Neural progenitor cell (in vitro differentiated cells): ENCODE measurements around the gene IMPDH1. TPM values are rescaled to one million over a fixed set of nuclear protein-coding genes. Genes with fewer than 3 reads are reported as not detected.
A peak's percentile ranks its signal among the peaks of the same experiment; 100 is the strongest.

Experiments
- DNase-seq: peaks from one replicate; pipeline ENCODE4 v3.0.0-alpha.2; 2016; ENCODE audit warnings: low spot score
- H2AFZ ChIP-seq: fragments of 200-600 bp; sonication (generic); replicated peaks from 2 replicates; pipeline ENCODE4 v1.6.1; 2016; ENCODE audit warnings: antibody characterized with exemption
- H3F3A ChIP-seq: fragments of 200-600 bp; sonication (generic); 2 replicates; pipeline ENCODE4 v1.6.1; 2016; ENCODE audit warnings: antibody characterized with exemption, low read depth
- H3K27ac ChIP-seq: fragments of 200-600 bp; sonication (generic); 2 replicates; pipeline ENCODE4 v1.5.1; 2016; ENCODE audit warnings: mild to moderate bottlenecking
- H3K27me3 ChIP-seq: fragments of 200-600 bp; sonication (generic); 2 replicates; pipeline ENCODE4 v1.6.1; 2016; ENCODE audit warnings: mild to moderate bottlenecking, moderate library complexity
- H3K36me3 ChIP-seq: fragments of 200-600 bp; sonication (generic); 2 replicates; pipeline ENCODE4 v1.5.1; 2016
- H3K4me1 ChIP-seq: fragments of 200-600 bp; sonication (generic); 2 replicates; pipeline ENCODE4 v1.6.1; 2016; ENCODE audit warnings: mixed run types
- H3K4me2 ChIP-seq: fragments of 200-600 bp; sonication (generic); 2 replicates; pipeline ENCODE4 v1.6.1; 2016
- H3K4me3 ChIP-seq: fragments of 200-600 bp; sonication (generic); 2 replicates; pipeline ENCODE4 v1.5.1; 2016
- H3K79me2 ChIP-seq: fragments of 200-600 bp; sonication (generic); 2 replicates; pipeline ENCODE4 v1.6.1; 2016; ENCODE audit warnings: low read depth
- H3K9ac ChIP-seq: fragments of 200-600 bp; sonication (generic); 2 replicates; pipeline ENCODE4 v1.6.1; 2016
- H3K9me3 ChIP-seq: fragments of 200-600 bp; sonication (generic); 2 replicates; pipeline ENCODE4 v1.5.1; 2016; ENCODE audit warnings: low read depth
- H4K20me1 ChIP-seq: fragments of 200-600 bp; sonication (generic); 2 replicates; pipeline ENCODE4 v1.6.1; 2016; ENCODE audit warnings: low read depth
- H3K27ac Mint-ChIP-seq: 3 replicates; pipeline ENCODE4 v1.8.0; 2021; ENCODE audit warnings: mixed read lengths
- H3K27me3 Mint-ChIP-seq: 2 replicates; pipeline ENCODE4 v1.8.0; 2022; ENCODE audit warnings: low read depth, mild to moderate bottlenecking, inconsistent platforms, moderate library complexity, mixed read lengths; ENCODE audit not compliant: insufficient read depth
- H3K36me3 Mint-ChIP-seq: 3 replicates; pipeline ENCODE4 v1.8.0; 2021; ENCODE audit warnings: mixed read lengths
- H3K4me1 Mint-ChIP-seq: 3 replicates; pipeline ENCODE4 v1.8.0; 2021; ENCODE audit warnings: mixed read lengths
- H3K4me3 Mint-ChIP-seq: 3 replicates; pipeline ENCODE4 v1.8.0; 2021; ENCODE audit warnings: mild to moderate bottlenecking, moderate library complexity, mixed read lengths
- H3K9me3 Mint-ChIP-seq: 3 replicates; pipeline ENCODE4 v1.8.0; 2020; ENCODE audit warnings: mixed read lengths
- EZH2 ChIP-seq: fragments of 200-600 bp; sonication (generic); IDR thresholded peaks from 2 replicates; pipeline ENCODE4 v1.6.1; 2017; ENCODE audit warnings: antibody characterized with exemption, mild to moderate bottlenecking, moderate library complexity
- EZH2phosphoT487 ChIP-seq: fragments of 200-600 bp; sonication (generic); IDR thresholded peaks from 2 replicates; pipeline ENCODE4 v1.6.1; 2017; ENCODE audit warnings: antibody characterized with exemption
- total RNA-seq: library from RNA; depleted of rRNA; stranded (reverse); fragments of >200 nt; gene quantifications from 2 replicates; pipeline ENCODE4 v1.2.3, GENCODE V29; 2015; ENCODE audit warnings: low replicate concordance
- TF ChIP-seq, protein P1 (sequence below): fragments of 200-600 bp; sonication (generic); IDR thresholded peaks from 2 replicates; pipeline ENCODE4 v1.5.1; 2017; ENCODE audit warnings: antibody characterized with exemption, mild to moderate bottlenecking

Gene IMPDH1
- total RNA-seq, 1 donor from 2014 or later: 17.0 TPM

DNA sequence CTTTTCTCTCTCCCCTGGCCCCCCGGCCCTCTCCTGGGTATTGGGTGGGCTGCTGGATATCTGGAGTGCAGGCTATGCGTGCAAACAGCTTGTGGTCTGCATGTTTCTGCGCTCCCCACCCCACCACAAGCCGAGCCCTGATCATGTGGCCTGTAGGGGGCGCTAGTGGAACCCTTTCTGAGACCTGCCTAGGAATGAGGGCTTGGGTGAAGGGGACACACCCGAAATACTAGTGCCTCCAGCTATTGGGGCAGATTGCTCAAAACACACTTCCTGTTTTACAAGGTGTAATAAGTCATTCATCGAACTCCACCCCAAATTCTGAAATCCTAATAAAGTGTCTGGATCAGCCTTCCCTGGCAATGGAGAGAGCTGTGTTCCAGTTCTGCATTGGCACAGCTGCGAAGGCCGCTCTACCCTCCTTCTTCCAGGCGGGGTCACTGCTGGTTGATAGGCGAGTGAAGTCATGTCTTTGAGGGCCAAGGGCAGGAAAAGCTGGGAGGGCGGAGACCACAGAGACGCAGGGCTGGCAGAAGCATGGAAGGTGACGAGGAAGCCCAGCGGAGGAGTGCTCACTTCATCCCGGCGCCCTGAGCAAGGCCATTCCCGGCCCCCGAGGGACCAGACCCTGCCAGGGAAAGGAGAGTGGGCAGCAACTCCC, 28.5 kb downstream of the IMPDH1 start:
- Histone ChIP-seq H3K4me1 (peaks cover 21% of the 10 kb centered on the region), H3K79me2 (no peaks in the 10 kb centered on the region), H3K9ac (no peak overlapping the region), H2AFZ (no peak overlapping the region), H3K27ac (no peak overlapping the region), H3K4me2 (no peak overlapping the region), H3K4me3 (no peak overlapping the region), H3K27me3 (no peaks in the 10 kb centered on the region), H3F3A (peaks cover 3% of the 10 kb centered on the region), H3K9me3 (no peaks in the 10 kb centered on the region), H3K36me3 (no peaks in the 10 kb centered on the region), H4K20me1 (no peaks in the 10 kb centered on the region)
- Mint-ChIP-seq H3K27ac (peak overlapping the region; percentile 25), H3K4me3 (peak overlapping the region; percentile 24), H3K36me3 (no peaks in the 10 kb centered on the region), H3K9me3 (no peaks in the 10 kb centered on the region), H3K27me3 (peaks cover 8% of the 10 kb centered on the region), H3K4me1 (peaks cover 41% of the 10 kb centered on the region)
- peak; percentile 80 for DNase-seq
- no peak for TF ChIP-seq EZH2
- TF ChIP-seq, protein P1, sequence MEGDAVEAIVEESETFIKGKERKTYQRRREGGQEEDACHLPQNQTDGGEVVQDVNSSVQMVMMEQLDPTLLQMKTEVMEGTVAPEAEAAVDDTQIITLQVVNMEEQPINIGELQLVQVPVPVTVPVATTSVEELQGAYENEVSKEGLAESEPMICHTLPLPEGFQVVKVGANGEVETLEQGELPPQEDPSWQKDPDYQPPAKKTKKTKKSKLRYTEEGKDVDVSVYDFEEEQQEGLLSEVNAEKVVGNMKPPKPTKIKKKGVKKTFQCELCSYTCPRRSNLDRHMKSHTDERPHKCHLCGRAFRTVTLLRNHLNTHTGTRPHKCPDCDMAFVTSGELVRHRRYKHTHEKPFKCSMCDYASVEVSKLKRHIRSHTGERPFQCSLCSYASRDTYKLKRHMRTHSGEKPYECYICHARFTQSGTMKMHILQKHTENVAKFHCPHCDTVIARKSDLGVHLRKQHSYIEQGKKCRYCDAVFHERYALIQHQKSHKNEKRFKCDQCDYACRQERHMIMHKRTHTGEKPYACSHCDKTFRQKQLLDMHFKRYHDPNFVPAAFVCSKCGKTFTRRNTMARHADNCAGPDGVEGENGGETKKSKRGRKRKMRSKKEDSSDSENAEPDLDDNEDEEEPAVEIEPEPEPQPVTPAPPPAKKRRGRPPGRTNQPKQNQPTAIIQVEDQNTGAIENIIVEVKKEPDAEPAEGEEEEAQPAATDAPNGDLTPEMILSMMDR: peak; percentile 87

DNA sequence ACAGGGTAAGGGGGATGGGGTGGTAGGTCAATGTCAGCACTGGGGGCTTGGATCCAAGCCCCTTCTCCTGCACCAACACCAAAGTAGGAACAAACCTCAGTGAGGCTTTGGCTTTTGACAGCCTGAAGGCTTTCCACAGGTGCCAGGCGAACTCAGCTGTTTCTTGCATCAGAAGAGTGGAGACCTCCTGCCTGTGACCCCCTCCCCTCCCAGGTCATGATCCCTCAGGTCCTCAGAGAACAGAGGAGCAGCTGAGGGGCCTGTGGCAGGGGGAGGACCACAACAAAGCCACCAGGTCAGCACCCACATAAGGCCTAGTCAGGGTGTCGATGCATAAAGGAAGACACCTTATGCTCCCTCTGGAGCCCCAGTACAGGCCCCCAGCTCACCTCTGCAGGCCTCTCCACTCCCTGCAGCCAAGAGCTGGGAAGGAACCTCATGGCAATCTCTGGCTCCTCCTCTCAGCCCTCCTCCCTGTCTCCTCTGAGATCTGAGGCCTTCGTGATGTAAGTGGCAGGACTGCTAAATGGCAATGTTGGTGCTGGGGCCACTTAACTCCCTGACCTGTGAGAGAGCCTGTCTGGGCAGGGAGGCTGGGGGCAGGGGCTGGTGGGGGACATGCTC, 29.2 kb downstream of the IMPDH1 start:
- H3K36me3 Mint-ChIP-seq: no peaks in the 10 kb centered on the region
- no peak overlapping the region for H3K9ac ChIP-seq
- no peak overlapping the region for H3K4me3 ChIP-seq
- DNase-seq: no peak
- H3K79me2 ChIP-seq: no peaks in the 10 kb centered on the region
- TF ChIP-seq, protein P1: no peak
- no peak for TF ChIP-seq EZH2phosphoT487
- no peak for TF ChIP-seq EZH2
- peaks cover 37% of the 10 kb centered on the region for H3K4me1 Mint-ChIP-seq
- H3K4me2 ChIP-seq: peak overlapping the region; percentile 31
- H3K36me3 ChIP-seq: no peaks in the 10 kb centered on the region
- H3K9me3 Mint-ChIP-seq: no peaks in the 10 kb centered on the region
- peaks cover 21% of the 10 kb centered on the region for H3K4me1 ChIP-seq
- no peak overlapping the region for H3K27ac Mint-ChIP-seq
- no peak overlapping the region for H2AFZ ChIP-seq
- H3K4me3 Mint-ChIP-seq: no peak overlapping the region
- no peaks in the 10 kb centered on the region for H4K20me1 ChIP-seq
- H3K9me3 ChIP-seq: no peaks in the 10 kb centered on the region
- no peaks in the 10 kb centered on the region for H3K27me3 ChIP-seq
- peaks cover 8% of the 10 kb centered on the region for H3K27me3 Mint-ChIP-seq
- no peak overlapping the region for H3K27ac ChIP-seq
- H3F3A ChIP-seq: peaks cover 3% of the 10 kb centered on the region

DNA sequence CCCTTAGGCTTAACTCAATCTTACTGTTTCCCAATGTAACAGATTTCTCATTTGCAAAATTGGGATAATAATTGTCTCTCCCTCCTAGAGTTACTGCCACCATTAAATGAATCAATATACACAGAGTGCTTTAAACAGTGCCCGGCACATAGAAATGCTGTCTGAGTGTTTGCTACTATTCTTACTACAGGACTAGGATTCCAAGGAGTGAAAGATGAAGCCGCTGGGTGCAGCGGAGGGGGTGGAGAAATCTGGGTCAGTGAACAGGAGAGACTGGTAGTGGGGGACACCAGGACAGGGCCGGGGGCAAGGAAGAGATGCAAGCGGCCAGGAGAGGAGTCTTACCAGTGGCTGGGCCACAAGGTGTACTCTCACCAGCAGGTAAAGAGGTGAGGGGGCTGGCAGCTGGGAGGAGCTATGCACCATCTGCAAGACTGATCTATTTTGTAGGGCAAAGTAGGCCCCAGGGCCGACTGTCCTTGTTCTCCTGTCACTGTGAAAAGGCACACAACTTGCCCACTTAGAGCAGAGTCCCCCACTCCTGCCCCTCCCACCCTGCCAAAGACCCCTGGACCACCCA, 29.8 kb downstream of the IMPDH1 start:
- Histone ChIP-seq H3F3A (peaks cover 3% of the 10 kb centered on the region), H3K4me2 (peak overlapping the region; percentile 31), H4K20me1 (no peaks in the 10 kb centered on the region), H3K9ac (no peak overlapping the region), H3K9me3 (no peaks in the 10 kb centered on the region), H3K27ac (no peak overlapping the region), H3K4me3 (no peak overlapping the region), H3K79me2 (no peaks in the 10 kb centered on the region), H3K27me3 (no peaks in the 10 kb centered on the region), H3K4me1 (peaks cover 21% of the 10 kb centered on the region), H3K36me3 (no peaks in the 10 kb centered on the region), H2AFZ (no peak overlapping the region)
- peak overlapping the region; percentile 35 for H3K27ac Mint-ChIP-seq
- H3K36me3 Mint-ChIP-seq: no peaks in the 10 kb centered on the region
- peak overlapping the region; percentile 1 for H3K4me3 Mint-ChIP-seq
- H3K4me1 Mint-ChIP-seq: peaks cover 36% of the 10 kb centered on the region
- no peak for TF ChIP-seq EZH2phosphoT487
- no peak for TF ChIP-seq EZH2
- TF ChIP-seq, protein P1: no peak
- H3K27me3 Mint-ChIP-seq: peaks cover 6% of the 10 kb centered on the region
- no peak for DNase-seq
- no peaks in the 10 kb centered on the region for H3K9me3 Mint-ChIP-seq
